Peyer's patch (tissue), 4 donors: ENCODE measurements around the gene MYF6.

Source experiments
- POLR2A ChIP-seq, 2 donors: fragments of 450-650 bp; IDR thresholded peaks; one replicate each; pipeline ENCODE4 v1.5.1; 2017; ENCODE audit warnings: antibody characterized with exemption in 2 of 2, mild to moderate bottlenecking in 2 of 2, moderate library complexity in 2 of 2
- TF ChIP-seq, protein P1 (sequence below), 6 experiments: fragments of 450-650 bp in 4 of 6; fragments of 200-600 bp in 2 of 6; sonication (generic) in 1 of 6; IDR thresholded peaks; one replicate each; pipeline ENCODE4 v1.5.1; 2017 to 2019; ENCODE audit warnings: antibody characterized with exemption in 6 of 6, mild to moderate bottlenecking in 3 of 6, moderate library complexity in 1 of 6

DNA sequence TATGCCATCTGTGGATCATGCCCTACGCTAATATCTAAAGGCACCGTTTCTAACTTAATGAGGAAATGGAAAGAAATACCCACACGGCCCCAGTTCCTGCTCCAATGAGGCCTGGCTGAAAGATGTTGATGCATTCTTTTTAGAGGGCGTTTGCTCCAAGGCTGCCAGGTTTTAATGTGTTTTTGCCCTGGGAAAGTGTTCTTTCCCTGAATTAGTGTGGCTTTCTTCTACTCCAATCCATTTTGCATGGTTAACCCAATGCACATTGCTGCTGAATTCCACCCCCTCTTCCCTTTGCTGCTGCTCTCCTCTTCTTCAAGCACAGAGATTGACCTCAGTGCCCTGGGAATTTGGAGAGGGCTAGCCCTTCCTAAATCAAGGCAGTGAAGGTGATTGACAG lies 10.4 kb downstream of the MYF6 start:
- TF ChIP-seq, protein P1, sequence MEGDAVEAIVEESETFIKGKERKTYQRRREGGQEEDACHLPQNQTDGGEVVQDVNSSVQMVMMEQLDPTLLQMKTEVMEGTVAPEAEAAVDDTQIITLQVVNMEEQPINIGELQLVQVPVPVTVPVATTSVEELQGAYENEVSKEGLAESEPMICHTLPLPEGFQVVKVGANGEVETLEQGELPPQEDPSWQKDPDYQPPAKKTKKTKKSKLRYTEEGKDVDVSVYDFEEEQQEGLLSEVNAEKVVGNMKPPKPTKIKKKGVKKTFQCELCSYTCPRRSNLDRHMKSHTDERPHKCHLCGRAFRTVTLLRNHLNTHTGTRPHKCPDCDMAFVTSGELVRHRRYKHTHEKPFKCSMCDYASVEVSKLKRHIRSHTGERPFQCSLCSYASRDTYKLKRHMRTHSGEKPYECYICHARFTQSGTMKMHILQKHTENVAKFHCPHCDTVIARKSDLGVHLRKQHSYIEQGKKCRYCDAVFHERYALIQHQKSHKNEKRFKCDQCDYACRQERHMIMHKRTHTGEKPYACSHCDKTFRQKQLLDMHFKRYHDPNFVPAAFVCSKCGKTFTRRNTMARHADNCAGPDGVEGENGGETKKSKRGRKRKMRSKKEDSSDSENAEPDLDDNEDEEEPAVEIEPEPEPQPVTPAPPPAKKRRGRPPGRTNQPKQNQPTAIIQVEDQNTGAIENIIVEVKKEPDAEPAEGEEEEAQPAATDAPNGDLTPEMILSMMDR (IDR thresholded peaks at IDR 0.05) = no peak
- TF ChIP-seq POLR2A (IDR thresholded peaks at IDR 0.05) = no peak
